GM12878 (cell line): ENCODE data around the gene REEP1. TPM values are rescaled to one million over a fixed set of nuclear protein-coding genes. Genes with fewer than 3 reads are reported as not detected.

Experiments used
- ATAC-seq: fragments of 200-7000 bp; cut with Tn5 transposase; 3 replicates; pipeline ENCODE4 v1.9.1; 2020; ENCODE audit warnings: mild to moderate bottlenecking, moderate library complexity
- BruUV-seq: library from RNA; stranded (reverse); fragments of 400-500 nt; replicated peaks from 2 replicates; lab custom pipeline; 2021; lab: Mats Ljungman, UMichigan
- CTCF ChIA-PET: fragments of 300-600 bp; sonication (Branson Sonifier 250); formaldehyde crosslinking; extraction: SDS; loops from one replicate; lab custom pipeline; 2021; ENCODE audit warnings: inconsistent platforms; lab: Yijun Ruan, JAX
- POLR2A ChIA-PET: fragments of 350-600 bp; formaldehyde crosslinking; extraction: SDS; loops from one replicate; lab custom pipeline; 2021; ENCODE audit warnings: inconsistent platforms; lab: Charles Lee
- RAD21 ChIA-PET: fragments of 300-600 bp; sonication (Branson Sonifier 250); formaldehyde crosslinking; loops from one replicate; lab custom pipeline; 2023; ENCODE audit warnings: antibody characterized with exemption; ENCODE audit not compliant: unreplicated experiment; lab: Charles Lee
- SMC1A ChIA-PET: fragments of 300-600 bp; sonication (Branson Sonifier 250); formaldehyde crosslinking; loops from one replicate; lab custom pipeline; 2023; ENCODE audit not compliant: unreplicated experiment, uncharacterized antibody; lab: Charles Lee
- DNase-seq: peaks from one replicate; pipeline ENCODE4 v3.0.0-alpha.2; 2011; ENCODE audit warnings: low read depth, low spot score
- FAIRE-seq: peaks from 3 replicates; lab custom pipeline; 2011; peaks lifted over from hg19 to GRCh38; lab: Jason Lieb, UNC
- H2AFZ ChIP-seq: 2 replicates; pipeline ENCODE4 v1.6.0; 2011; ENCODE audit warnings: low read depth, low read length, control low read depth; ENCODE audit not compliant: control insufficient read depth
- H3K27ac ChIP-seq: 2 replicates; pipeline ENCODE4 v1.5.1; 2011; ENCODE audit warnings: control low read depth; ENCODE audit not compliant: control insufficient read depth, insufficient read depth
- H3K27me3 ChIP-seq, 2 experiments: replicated peaks in 1 of 2; 2 replicates each; pipeline versions ENCODE4 v1.6.0 to v1.6.1; 2011; ENCODE audit warnings: low read length in 1 of 2; ENCODE audit not compliant: control insufficient read depth in 2 of 2, insufficient read depth in 2 of 2
- H3K36me3 ChIP-seq, 2 experiments: 2 replicates each; pipeline ENCODE4 v1.5.1; 2011; ENCODE audit warnings: low read length in 1 of 2; ENCODE audit not compliant: control insufficient read depth in 2 of 2, insufficient read depth in 2 of 2
- H3K4me1 ChIP-seq: 2 replicates; pipeline ENCODE4 v1.6.1; 2011; ENCODE audit warnings: mild to moderate bottlenecking, low read length, moderate library complexity, mixed read lengths; ENCODE audit not compliant: control insufficient read depth, insufficient read depth
- H3K4me2 ChIP-seq: 2 replicates; pipeline ENCODE4 v1.6.0; 2011; ENCODE audit warnings: control low read depth; ENCODE audit not compliant: control insufficient read depth, insufficient read depth
- H3K4me3 ChIP-seq: fragments of 200-600 bp; sonication (generic); 2 replicates; pipeline ENCODE4 v1.5.1; 2016
- H3K79me2 ChIP-seq: 2 replicates; pipeline ENCODE4 v1.6.0; 2011; ENCODE audit warnings: low read length; ENCODE audit not compliant: control insufficient read depth, insufficient read depth
- H3K9ac ChIP-seq: 2 replicates; pipeline ENCODE4 v1.8.0; 2011; ENCODE audit warnings: low read length, control low read depth, mixed read lengths; ENCODE audit not compliant: control insufficient read depth, insufficient read depth
- H3K9me3 ChIP-seq: replicated peaks from 3 replicates; pipeline ENCODE4 v1.5.1; 2011; ENCODE audit warnings: mild to moderate bottlenecking, low read length; ENCODE audit not compliant: control insufficient read depth, insufficient read depth
- H4K20me1 ChIP-seq: 2 replicates; pipeline ENCODE4 v1.6.0; 2011; ENCODE audit not compliant: control insufficient read depth, insufficient read depth
- JUND ChIP-seq: IDR thresholded peaks from 2 replicates; pipeline ENCODE4 v1.6.1; 2012; ENCODE audit warnings: low read depth, mild to moderate bottlenecking, low read length, improper control_type of control experiment, moderate library complexity
- KDM1A ChIP-seq: fragments of 200-600 bp; sonication (generic); IDR thresholded peaks from 2 replicates; pipeline ENCODE4 v1.6.1; 2016; ENCODE audit warnings: borderline replicate concordance
- POLR2AphosphoS2 ChIP-seq: IDR thresholded peaks from 2 replicates; pipeline ENCODE4 v1.6.1; 2011; ENCODE audit warnings: low read depth, mild to moderate bottlenecking, low read length, improper control_type of control experiment, moderate library complexity
- ZBED1 ChIP-seq: IDR thresholded peaks from 2 replicates; pipeline ENCODE4 v1.6.1; 2016; ENCODE audit warnings: borderline replicate concordance
- ZSCAN29 ChIP-seq: fragments of 450-650 bp; IDR thresholded peaks from 2 replicates; pipeline ENCODE4 v1.6.1; 2017; ENCODE audit warnings: mild to moderate bottlenecking, moderate library complexity
- ZZZ3 ChIP-seq: IDR thresholded peaks from 2 replicates; pipeline ENCODE4 v1.6.1; 2011; ENCODE audit warnings: low read depth; ENCODE audit not compliant: control insufficient read depth, insufficient read length
- WGBS: methylation state at CpG from one replicate; pipeline ENCODE4 v1.1.6; 2016; ENCODE audit warnings: low lambda C conversion rate; ENCODE audit not compliant: insufficient replicate concordance, insufficient coverage; ENCODE audit errors: missing lambda C conversion rate; 5-methylcytosine and 5-hydroxymethylcytosine counted together
- in situ Hi-C: fragments of 300-500 bp; cut with MboI; formaldehyde crosslinking; loops from 9 replicates; pipeline ENCODE4 v1.14.3; 2018; ENCODE audit warnings: mixed read lengths
- intact Hi-C: fragments of 100-400 bp; cut with micrococcal nuclease; formaldehyde crosslinking; loops from one replicate; pipeline ENCODE4 v1.14.2; 2022; ENCODE audit not compliant: unreplicated experiment
- polyA plus RNA-seq, 11 experiments: library from polyadenylated mRNA; depleted of rRNA in 4 of 11; unstranded in 6 of 11; stranded (reverse) in 5 of 11; fragments of >200 nt; fragmentation: Nextera tagmentation in 4 of 11; fragmentation: Illumina TruSeq in 1 of 11; extraction: Ambion mirVana in 4 of 11; extraction: Trizol in 1 of 11; gene quantifications; 1 replicate in 1 of 11; 2 replicates in 10 of 11; pipeline versions ENCODE4 v1.2.1 to v1.2.3, GENCODE V29; 2011 to 2016; ENCODE audit warnings: inconsistent platforms in 2 of 11, missing spikeins in 2 of 11, low read depth in 1 of 11
- total RNA-seq, 4 experiments: library from RNA; depleted of rRNA in 3 of 4; stranded (reverse); fragments of >200 nt in 3 of 4; fragmentation: Illumina TruSeq in 1 of 4; extraction: Trizol in 1 of 4; gene quantifications; 2 replicates each; pipeline versions ENCODE4 v1.2.1 to v1.2.3, GENCODE V29; 2013 to 2021
- TF ChIP-seq, protein P1 (sequence below): fragments of 450-650 bp; formaldehyde crosslinking; IDR thresholded peaks from 2 replicates; pipeline ENCODE4 v1.4.0; 2020; ENCODE audit warnings: mild to moderate bottlenecking, moderate library complexity
- TF ChIP-seq, protein P2 (sequence below): fragments of 450-650 bp; IDR thresholded peaks from 2 replicates; pipeline ENCODE4 v1.6.1; 2018; ENCODE audit warnings: borderline replicate concordance, mild to moderate bottlenecking; ENCODE audit not compliant: partially characterized antibody
- TF ChIP-seq, protein P3 (sequence below): fragments of 450-650 bp; formaldehyde crosslinking; IDR thresholded peaks from 2 replicates; pipeline ENCODE4 v1.5.0; 2022; ENCODE audit warnings: mild to moderate bottlenecking, missing genetic modification characterization

REEP1 gene
- total and polyA plus RNA-seq, 10 of the 15 experiments (the other 5 are each of a cell fraction or from before 2014, with no cell fraction given): 0.02 to 0.30 (median 0.09) TPM; not detected in 1

GRCh38 chr2:86378469-86378868 lies 41.0 kb upstream of the REEP1 start (continued):
- TF ChIP-seq, protein P1, sequence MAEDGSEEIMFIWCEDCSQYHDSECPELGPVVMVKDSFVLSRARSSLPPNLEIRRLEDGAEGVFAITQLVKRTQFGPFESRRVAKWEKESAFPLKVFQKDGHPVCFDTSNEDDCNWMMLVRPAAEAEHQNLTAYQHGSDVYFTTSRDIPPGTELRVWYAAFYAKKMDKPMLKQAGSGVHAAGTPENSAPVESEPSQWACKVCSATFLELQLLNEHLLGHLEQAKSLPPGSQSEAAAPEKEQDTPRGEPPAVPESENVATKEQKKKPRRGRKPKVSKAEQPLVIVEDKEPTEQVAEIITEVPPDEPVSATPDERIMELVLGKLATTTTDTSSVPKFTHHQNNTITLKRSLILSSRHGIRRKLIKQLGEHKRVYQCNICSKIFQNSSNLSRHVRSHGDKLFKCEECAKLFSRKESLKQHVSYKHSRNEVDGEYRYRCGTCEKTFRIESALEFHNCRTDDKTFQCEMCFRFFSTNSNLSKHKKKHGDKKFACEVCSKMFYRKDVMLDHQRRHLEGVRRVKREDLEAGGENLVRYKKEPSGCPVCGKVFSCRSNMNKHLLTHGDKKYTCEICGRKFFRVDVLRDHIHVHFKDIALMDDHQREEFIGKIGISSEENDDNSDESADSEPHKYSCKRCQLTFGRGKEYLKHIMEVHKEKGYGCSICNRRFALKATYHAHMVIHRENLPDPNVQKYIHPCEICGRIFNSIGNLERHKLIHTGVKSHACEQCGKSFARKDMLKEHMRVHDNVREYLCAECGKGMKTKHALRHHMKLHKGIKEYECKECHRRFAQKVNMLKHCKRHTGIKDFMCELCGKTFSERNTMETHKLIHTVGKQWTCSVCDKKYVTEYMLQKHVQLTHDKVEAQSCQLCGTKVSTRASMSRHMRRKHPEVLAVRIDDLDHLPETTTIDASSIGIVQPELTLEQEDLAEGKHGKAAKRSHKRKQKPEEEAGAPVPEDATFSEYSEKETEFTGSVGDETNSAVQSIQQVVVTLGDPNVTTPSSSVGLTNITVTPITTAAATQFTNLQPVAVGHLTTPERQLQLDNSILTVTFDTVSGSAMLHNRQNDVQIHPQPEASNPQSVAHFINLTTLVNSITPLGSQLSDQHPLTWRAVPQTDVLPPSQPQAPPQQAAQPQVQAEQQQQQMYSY (CRISPR knock-in tag): no peak
- TF ChIP-seq ZZZ3: no peak
- TF ChIP-seq, protein P2, sequence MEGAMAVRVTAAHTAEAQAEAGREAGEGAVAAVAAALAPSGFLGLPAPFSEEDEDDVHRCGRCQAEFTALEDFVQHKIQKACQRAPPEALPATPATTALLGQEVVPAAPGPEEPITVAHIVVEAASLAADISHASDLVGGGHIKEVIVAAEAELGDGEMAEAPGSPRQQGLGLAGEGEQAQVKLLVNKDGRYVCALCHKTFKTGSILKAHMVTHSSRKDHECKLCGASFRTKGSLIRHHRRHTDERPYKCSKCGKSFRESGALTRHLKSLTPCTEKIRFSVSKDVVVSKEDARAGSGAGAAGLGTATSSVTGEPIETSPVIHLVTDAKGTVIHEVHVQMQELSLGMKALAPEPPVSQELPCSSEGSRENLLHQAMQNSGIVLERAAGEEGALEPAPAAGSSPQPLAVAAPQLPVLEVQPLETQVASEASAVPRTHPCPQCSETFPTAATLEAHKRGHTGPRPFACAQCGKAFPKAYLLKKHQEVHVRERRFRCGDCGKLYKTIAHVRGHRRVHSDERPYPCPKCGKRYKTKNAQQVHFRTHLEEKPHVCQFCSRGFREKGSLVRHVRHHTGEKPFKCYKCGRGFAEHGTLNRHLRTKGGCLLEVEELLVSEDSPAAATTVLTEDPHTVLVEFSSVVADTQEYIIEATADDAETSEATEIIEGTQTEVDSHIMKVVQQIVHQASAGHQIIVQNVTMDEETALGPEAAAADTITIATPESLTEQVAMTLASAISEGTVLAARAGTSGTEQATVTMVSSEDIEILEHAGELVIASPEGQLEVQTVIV: no peak
- TF ChIP-seq POLR2AphosphoS2: no peak
- no peak for TF ChIP-seq ZSCAN29
- TF ChIP-seq ZBED1: no peak

- Histone ChIP-seq H3K36me3 (no peaks in the 10 kb centered on the region), H3K4me3 (no peak overlapping the region), H3K27me3 (no peaks in the 10 kb centered on the region), H3K79me2 (no peaks in the 10 kb centered on the region), H3K27ac (no peak overlapping the region), H3K4me2 (no peak overlapping the region), H2AFZ (no peak overlapping the region), H3K9me3 (no peaks in the 10 kb centered on the region), H4K20me1 (no peaks in the 10 kb centered on the region), H3K4me1 (no peaks in the 10 kb centered on the region), H3K9ac (no peak overlapping the region)
- no peak for FAIRE-seq
- DNase-seq: no peak
- WGBS: 63% methylated on average over 1 of the region's 1 CpG
- intact Hi-C loops (no loop called here), in situ Hi-C loops (no loop called here)
- RAD21 ChIA-PET: no interaction called here
- SMC1A ChIA-PET: interaction anchor here (1.0 to 5.7 kb wide), 3 partner anchors 154 to 161 kb away, joined by 3 to 41 read pairs (median 4); no protein-coding TSS in a partner anchor
- CTCF ChIA-PET: no interaction called here
- POLR2A ChIA-PET: no interaction called here
- ATAC-seq: no peak
- no TSS peak for BruUV-seq
- TF ChIP-seq, protein P3, sequence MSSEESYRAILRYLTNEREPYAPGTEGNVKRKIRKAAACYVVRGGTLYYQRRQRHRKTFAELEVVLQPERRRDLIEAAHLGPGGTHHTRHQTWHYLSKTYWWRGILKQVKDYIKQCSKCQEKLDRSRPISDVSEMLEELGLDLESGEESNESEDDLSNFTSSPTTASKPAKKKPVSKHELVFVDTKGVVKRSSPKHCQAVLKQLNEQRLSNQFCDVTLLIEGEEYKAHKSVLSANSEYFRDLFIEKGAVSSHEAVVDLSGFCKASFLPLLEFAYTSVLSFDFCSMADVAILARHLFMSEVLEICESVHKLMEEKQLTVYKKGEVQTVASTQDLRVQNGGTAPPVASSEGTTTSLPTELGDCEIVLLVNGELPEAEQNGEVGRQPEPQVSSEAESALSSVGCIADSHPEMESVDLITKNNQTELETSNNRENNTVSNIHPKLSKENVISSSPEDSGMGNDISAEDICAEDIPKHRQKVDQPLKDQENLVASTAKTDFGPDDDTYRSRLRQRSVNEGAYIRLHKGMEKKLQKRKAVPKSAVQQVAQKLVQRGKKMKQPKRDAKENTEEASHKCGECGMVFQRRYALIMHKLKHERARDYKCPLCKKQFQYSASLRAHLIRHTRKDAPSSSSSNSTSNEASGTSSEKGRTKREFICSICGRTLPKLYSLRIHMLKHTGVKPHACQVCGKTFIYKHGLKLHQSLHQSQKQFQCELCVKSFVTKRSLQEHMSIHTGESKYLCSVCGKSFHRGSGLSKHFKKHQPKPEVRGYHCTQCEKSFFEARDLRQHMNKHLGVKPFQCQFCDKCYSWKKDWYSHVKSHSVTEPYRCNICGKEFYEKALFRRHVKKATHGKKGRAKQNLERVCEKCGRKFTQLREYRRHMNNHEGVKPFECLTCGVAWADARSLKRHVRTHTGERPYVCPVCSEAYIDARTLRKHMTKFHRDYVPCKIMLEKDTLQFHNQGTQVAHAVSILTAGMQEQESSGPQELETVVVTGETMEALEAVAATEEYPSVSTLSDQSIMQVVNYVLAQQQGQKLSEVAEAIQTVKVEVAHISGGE: no peak
- TF ChIP-seq KDM1A: no peak
- TF ChIP-seq JUND: no peak
Measured at GRCh38 chr2:86375623-86376022, 38.2 kb upstream of the REEP1 start.
